Lung microvascular endothelial cell (primary cell): ENCODE results near the gene KLHL40. TPM values are rescaled to one million over a fixed set of nuclear protein-coding genes. Genes with fewer than 3 reads are reported as not detected.

Experiments used
- DNase-seq, 2 donors: peaks; one replicate each; pipeline versions ENCODE4 v3.0.0 to v3.0.0-alpha.2; 2010; ENCODE audit warnings: low read depth in 2 of 2
- total RNA-seq: library from RNA; depleted of rRNA; stranded (reverse); fragments of >200 nt; gene quantifications from 2 replicates; pipeline ENCODE4 v1.2.1, GENCODE V29; 2014

Gene KLHL40
- total RNA-seq, 1 donor from 2014 or later = not detected

DNA sequence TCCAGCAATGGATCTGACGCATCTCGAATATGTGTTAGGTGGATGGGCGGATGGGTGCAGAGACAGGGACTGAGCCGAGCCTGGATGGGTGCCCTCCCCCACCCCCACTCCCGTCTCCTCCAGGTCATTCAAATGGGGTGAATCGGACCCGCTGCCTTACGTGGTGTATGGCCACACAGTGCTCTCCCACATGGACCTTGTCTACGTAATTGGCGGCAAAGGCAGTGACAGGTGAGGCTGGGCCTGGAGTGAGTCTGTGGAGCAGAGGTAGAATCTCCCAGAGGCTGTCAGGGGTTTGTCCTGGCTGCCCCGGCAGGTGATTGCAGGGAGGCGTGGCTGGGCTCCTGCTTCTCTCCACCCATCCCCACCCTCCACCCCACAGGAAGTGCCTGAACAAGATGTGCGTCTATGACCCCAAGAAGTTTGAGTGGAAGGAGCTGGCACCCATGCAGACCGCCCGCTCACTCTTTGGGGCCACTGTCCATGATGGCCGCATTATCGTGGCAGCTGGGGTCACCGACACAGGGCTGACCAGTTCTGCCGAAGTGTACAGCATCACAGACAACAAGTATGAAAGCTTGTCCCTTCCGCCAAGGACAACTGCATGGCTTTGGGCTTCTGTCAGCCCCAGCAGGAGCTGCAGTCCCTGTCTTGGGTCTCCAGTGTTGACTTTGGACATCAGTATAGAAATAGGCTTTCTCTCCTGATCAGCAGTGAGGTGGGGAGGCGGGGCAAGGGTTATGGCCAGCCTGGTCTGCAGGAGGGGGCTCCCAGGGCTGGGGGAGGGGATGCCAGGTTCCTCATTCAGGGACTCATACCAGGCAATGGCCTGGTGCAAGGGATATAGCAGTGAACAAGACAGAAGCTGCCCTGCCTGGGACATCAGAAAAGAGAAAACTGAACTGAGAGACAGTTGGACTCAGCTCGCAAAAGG lies 3.4 kb downstream of the KLHL40 start:
- DNase-seq = no peak

DNA sequence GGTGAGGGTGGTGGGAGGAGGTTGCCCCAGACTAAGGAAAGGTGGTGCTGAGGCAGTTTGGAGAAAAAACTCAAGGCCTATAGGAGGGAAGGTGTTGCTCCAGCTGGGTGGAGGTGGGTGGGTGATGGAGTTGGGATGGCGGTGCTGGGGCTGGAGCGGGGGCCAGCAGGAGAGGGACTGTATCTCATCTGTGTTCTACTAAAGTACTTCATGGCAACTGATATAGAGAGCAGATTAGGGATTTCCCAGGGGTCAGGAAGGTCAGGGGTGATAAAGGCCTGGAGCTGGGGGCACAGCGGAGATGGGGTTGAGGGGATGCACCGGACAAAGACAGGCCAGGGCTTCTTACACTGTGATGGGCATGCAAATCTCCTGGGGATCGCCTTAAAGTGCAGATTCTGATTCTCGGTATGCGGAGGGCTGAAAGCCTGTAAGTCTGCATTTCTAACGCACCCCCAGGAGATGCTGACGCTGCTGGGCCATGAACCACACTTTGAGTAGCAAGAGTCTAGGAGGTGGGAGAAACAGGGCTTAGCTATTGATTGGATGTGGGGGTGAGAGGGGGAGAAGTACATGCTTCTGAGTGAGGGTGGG lies 4.2 kb downstream of the KLHL40 start:
- no peak for DNase-seq

DNA sequence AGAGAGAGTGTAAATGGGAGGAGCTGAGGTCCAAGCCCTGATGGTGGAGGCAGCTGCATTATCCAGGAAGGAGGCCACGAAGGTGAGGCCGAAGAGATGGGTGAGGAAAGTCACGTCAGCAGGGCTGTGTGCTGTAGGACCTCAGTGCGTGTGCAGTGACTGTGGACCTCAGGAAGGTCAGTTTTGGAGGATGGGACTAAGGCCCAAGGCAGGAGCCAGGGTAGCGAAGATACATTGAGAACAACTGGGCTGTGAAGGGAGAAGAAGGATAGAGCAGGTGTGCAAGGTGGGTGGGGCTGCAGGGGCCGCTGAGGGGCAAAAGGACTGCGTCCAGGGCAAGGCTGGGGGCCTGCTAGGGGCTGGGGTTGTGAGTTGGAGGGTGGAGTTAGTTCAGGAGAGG lies 4.9 kb downstream of the KLHL40 start:
- no peak for DNase-seq

DNA sequence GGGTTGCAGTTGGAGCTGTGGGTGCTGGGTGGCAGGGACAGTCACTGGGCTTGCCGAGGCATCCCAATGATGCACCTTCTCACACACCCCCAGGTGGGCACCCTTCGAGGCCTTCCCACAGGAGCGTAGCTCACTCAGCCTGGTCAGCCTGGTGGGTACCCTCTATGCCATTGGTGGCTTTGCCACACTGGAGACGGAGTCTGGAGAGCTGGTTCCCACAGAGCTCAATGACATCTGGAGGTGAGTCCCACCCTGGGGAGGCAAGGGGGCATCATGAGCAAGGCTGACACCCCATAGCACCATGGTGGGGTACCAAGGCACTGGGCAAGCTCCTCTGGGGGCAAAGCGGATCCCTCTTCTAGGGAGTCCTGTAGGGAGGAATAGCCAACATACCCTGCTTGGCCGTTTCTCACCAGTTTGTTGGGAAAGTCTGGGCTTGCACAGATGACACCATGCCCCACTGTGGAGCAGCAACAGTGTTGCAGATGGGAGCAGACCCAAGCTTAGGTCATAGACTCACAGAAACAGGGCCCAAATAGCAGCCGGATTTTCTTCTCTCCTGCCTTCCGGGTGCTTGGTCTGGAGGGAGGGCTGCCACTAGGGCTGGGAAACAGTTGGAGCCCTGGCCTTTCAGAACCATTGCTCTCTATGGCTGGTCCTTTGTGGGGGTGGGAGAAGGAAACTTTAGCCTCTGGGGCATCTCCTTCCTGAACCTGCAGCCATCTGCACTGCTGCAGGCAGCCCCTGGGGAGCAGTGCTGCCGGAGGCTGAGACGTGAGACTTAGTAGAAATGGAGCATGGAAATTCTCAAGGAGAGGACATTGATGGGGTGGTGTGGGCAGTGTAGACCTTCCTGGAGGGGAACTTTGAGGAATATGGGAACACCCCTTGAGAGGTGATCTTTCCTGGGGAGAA lies 5.7 kb downstream of the KLHL40 start:
- DNase-seq = no peak

DNA sequence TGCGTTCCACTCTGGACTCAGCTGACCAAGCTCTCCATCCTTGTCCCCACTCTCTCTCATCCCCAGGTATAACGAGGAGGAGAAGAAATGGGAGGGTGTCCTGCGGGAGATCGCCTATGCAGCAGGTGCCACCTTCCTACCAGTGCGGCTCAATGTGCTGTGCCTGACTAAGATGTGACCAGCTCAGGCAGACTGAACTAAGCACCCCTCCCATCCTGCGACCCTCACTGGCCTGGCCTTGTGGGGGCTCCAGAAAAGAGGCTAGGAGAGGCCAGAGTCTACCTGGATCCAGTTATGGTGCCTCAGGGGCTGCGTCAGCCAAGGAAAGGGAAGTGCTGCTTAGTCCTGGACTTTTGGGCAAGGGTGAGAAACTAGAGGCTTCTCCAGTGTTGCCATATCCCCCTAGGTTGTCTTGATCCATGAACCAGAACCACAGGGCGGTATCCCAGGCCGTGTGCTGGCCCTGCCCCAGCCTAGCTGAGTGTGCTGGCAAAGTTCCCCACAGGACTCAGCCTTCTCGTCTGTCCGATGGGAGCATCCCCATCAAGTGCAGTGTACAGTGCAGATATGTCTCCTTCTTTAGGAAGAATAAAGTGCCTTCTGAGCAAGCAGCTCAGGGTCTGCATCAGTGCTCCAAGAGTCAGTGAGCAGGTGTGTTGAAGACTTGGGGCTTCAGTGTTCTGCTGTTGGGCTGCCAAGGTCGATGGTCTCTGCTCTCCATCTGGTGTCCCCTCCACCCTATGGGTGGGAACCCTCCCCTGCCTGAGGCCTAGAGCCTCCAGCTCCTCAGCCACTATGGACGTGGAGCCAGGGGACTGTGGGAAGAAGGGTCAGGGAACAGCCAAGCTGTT lies 6.7 kb downstream of the KLHL40 start:
- no peak for DNase-seq

DNA sequence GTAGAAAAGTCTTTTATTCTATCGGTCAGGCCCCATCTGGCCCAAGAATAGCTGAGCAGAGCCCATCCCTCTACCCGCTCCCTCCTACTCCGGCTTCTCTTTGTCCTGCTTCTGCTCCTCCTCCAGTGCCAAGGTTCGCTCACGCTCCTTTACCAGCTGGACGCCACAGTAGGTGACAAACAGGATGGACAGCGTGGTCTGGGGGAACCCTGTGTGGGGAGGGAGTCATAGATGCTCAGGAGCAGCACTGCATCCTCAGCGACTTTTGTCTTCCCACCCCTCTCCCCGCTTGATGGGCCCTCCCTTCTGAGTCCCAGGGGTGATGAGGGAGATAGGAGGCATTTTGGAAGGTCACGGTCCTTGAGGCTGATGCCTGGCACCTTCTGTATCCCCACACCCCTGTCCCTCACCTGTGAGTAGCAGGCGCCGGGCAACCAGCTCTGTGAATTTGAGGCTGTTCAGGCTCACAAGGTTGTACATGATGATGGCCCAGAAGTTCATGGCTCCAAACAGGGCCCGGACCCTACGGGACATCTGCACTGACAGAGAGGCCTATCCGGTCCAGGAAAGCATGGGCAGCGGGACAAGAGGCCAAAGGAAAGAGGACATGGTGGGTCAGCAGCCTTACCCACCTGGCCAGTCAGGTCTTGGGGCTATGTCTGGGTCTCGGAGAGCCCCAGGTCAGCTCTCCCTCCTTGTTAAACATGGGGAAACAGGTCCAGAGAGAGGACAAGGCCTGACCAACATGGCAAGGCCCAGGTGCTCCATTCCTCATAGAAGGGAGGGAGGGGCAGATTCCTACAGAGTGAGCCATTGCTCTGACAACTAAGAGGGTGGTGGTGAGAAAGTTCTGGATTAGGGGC lies 7.6 kb downstream of the KLHL40 start:
- DNase-seq = no peak

DNA sequence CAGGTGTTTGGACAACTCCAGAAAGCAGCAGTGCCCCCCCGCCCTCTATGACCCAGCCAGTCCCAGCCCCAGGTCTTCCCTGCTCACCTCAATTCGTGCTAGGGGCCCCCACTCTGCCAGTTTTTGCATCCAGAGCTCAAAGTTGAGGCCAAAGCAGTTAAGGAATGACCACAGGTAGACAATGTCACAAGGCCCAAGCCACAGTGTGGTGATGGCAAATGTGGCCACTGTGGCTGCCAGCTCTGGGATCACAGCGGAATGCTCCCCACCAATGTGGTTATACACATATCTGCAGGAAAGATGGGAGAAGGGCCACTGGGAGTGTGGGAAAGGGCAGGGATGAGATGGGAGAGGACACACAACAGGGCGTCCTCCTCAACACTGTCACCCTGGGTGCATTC lies 8.2 kb downstream of the KLHL40 start:
- no peak for DNase-seq

DNA sequence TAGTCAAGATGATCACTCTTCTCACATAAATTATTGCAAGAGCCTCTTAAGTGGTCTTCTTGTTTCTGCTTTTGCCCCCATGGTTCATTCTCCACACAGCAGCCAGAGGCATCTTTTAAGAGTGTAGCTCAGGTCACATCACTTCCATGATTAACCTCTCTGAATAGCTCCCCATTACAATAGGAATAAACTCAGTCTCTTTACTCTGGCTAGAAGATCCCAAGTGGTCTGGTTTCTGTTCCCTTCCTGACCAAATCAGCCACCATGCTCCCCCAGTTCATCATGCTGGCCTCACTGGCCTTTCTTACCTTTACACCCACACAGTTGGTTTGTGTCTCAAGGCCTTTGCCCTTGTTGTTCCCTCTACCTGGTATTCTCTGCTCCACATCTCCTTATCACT lies 9.0 kb downstream of the KLHL40 start:
- no peak for DNase-seq

DNA sequence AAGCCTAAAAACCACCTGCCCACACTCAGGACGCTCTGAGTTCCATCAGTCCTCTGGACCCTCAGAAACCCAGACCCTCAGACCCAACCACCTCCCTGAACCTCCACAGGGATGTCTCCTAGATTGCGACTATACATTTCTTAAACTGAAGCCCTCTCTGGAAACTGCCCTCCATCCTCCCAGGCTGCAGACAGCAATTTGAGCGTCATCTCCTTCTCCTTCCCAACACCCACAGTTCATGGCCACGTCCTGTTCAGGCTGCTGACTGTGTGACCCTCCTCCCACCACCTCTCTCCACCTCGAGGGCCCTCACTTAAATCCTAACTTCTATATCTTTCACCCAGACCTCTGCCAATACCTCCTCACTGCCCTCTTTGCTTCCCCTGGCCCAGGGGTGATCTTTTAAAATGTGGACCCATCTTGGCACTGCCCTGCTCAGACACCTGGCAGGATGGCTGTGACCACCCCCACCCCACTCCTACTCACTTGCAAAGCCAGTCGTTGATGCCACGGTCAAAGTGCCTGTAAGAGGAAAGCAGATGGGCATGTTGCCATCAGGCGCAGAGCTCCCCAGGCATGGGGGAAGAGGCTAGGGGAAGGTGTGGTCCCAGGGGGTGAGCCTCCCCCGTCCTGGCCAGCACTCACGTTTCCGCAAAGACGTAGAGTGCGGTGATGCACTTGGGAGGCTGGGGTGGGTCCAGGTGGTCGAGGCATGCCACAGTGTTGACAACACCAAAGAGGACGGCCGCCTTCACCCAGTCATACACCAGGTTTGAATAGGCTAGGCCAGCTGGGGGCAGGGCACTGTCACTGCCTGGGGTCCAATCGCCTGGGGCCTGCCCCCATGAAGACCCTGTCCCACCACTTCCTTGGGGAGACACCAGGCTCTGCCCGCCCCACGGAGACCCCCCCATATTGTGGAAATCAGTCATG lies 11.3 kb downstream of the KLHL40 start:
- DNase-seq = no peak

DNA sequence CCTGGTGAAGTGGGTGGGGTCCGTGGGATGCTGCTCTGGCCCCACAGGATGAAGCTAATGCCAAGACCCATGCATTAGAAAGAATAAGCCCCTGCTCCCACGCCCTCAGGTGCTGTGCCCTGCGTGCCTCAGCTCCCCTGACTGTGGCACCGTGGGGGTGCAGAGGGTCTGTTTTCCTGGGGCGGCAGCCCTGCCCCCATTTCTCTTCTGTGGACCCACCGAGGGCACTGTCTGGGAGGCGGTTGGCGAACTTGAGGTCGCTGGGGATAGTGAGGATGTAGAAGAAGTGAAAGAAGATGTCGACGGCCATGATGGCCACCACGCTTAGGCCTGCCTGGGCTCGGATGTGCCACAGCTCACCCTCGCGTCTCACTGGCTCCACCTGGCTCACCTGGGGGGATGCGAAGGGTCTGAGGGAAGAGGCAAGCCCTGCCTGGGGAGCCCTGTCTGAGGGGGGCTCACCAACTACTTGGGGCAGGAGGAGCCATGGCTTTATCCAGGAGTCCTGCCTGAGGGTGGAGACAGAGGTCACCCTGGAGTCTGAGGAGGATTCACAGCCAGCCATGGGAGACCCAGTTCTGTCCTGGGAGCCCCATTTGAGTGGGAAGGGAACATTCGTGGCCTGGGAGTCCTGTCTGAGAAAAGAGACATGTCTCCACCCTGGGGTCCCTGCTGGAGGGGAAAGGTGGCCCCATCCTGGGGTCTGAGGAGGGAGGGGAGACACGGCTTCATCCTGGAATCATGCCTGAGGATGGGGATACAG lies 12.1 kb downstream of the KLHL40 start:
- DNase-seq = no peak

DNA sequence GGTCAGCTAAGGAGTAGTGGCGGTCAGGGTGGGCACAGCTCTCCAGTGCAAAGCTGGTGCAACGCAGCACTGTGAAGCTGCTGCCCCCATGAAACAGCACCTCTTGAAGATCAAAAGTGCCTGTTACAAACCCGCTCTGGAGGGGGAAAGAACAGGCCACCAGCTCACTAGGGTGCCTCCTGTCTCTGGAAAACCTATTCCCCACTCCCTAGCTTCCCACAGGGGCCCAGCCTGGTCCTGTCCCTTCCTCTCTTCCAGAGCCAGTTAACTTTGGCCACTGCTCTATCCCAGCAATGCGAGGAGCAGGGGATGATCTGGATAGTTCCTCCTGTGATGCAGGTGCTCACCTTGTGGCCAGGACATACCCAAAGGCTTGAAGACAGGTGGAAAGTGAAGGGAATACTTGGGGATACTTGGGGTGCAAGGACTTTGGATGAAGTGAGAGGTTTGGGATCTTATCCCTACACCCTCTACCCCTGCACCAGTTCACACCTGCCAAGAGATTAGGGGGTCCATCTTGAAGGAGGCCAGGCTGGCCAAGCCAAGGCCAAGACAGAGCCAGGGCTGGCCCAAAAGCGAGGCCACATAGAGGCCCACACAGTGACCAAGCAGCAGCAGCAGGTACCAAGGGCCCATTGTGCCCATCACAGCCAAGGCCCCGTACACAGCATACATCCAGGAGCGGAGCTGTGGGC lies 13.0 kb downstream of the KLHL40 start:
- DNase-seq = no peak

DNA sequence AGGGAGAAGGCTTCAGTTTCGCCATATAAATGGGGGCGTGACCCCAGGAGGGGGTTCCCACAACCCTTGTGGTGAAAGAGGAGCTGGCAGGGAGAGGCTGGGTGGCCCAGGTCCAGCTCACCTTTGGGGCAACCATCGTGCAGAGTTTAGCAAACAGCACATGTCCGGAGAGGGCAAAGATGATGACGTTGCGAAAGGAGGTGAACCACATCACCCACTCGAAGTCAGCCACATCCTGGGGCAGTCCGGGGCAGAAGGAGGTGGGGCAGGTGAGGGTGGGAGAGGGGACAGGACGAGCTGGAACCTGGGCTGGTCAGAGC lies 13.5 kb downstream of the KLHL40 start:
- no peak for DNase-seq

DNA sequence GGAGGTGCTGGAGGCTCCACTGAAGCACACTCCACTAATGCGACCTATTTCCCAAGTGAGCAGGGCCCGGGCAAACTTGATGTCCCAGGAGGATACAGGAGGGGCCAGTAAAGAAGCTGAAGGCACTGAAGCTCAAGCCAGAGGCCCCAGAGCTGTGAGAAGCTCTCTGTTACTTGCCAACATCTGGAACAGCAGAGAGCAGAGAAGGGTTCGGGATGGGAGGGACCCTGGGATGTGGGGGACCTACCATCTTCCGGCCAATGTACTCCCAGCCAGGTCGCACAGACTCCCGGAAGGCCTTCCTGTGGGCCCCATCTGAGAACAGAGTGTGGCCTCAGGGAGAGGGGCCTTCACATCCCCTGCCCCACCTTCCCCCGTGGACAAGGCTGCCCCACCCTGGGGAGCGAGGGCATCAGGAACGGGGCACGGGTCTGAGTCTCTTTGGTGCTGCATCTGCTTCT lies 14.2 kb downstream of the KLHL40 start:
- DNase-seq = no peak

DNA sequence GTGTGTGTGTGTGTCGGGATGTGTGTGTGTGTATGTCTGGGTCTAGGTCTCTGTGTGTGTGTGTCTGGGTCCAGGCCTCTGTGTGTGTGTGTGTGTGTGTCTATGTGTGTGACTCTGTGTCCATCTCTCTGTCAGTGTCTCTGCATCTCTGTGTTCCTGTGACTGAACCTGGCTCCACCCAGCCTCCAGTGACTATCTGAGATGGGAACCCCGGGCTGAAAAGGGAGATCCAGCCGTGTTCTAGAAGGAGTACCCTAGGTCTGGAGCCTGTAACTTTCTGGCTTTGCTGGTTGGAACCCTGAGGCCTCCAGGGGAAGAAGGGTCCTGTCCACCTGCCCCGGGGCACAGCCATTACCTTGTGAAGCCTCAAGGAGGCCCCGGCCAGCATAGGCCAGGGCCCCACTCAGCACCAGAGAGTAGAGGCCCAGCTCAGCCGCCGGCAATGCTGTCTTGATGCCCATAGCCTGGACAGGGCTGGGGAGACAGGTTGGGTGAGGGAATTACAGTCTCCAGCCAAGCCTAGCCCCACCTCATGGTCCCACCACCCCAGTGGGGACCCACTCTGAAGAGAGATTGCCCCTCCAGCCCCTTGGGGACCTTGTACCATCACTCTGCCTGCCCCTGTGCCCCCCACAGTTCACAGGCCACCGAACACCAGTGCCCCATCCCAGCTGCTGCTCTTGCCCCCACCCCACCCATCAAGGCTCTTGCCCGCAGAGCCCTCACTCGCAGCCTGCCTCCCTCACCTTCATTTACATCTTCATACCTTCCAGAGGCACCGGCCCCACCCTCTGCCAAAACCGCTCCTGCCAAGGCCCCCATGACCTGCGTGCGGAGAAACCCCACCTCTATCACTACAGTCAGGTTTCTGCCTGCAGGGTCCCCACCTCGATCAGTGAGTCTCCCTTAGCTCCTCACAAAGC lies 15.3 kb downstream of the KLHL40 start:
- DNase-seq = no peak

DNA sequence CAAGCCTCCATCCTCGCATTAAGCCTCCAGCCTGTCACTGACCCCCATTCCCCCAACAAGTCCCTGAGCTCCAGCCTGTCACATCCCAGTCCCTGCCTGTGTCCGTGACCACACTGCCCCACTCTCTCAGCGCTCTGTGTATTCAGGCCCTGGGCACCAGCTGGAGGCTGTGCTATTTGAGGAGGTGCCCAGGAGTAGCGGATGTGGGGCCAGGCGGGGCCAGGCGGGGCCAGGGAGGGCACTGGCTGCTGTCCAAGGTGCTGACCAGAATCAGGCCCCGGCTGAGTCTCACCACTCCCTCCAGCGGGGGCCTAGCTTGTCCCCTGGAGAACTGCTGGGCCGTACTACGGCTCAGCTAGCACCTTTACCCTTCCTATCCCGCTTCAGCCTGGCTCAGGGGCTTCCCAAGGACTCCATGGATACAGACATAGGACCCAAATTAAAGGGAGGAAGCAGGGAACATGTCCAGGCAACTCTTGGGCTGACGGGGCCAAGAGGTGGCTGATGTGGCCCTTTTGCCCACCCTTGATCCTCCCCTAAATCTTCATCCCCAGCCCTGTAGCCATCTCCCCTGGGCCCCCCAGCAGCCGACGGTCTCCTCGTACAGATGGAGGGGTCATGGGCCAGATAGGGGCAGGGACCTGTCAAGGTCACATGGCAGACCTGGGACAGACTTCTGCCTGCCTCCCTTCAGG lies 16.2 kb downstream of the KLHL40 start:
- peak; percentile 31 to 35 for DNase-seq
